Neural progenitor cell (in vitro differentiated cells): ENCODE measurements around the gene POLR2C. TPM values are rescaled to one million over a fixed set of nuclear protein-coding genes. Genes with fewer than 3 reads are reported as not detected.
A peak's percentile ranks its signal among the peaks of the same experiment; 100 is the strongest.

ENCODE experiments used
- DNase-seq: peaks from one replicate; pipeline ENCODE4 v3.0.0-alpha.2; 2016; ENCODE audit warnings: low spot score
- H2AFZ ChIP-seq: fragments of 200-600 bp; sonication (generic); replicated peaks from 2 replicates; pipeline ENCODE4 v1.6.1; 2016; ENCODE audit warnings: antibody characterized with exemption
- H3F3A ChIP-seq: fragments of 200-600 bp; sonication (generic); 2 replicates; pipeline ENCODE4 v1.6.1; 2016; ENCODE audit warnings: antibody characterized with exemption, low read depth
- H3K27ac ChIP-seq: fragments of 200-600 bp; sonication (generic); 2 replicates; pipeline ENCODE4 v1.5.1; 2016; ENCODE audit warnings: mild to moderate bottlenecking
- H3K27me3 ChIP-seq: fragments of 200-600 bp; sonication (generic); 2 replicates; pipeline ENCODE4 v1.6.1; 2016; ENCODE audit warnings: mild to moderate bottlenecking, moderate library complexity
- H3K36me3 ChIP-seq: fragments of 200-600 bp; sonication (generic); 2 replicates; pipeline ENCODE4 v1.5.1; 2016
- H3K4me1 ChIP-seq: fragments of 200-600 bp; sonication (generic); 2 replicates; pipeline ENCODE4 v1.6.1; 2016; ENCODE audit warnings: mixed run types
- H3K4me2 ChIP-seq: fragments of 200-600 bp; sonication (generic); 2 replicates; pipeline ENCODE4 v1.6.1; 2016
- H3K4me3 ChIP-seq: fragments of 200-600 bp; sonication (generic); 2 replicates; pipeline ENCODE4 v1.5.1; 2016
- H3K79me2 ChIP-seq: fragments of 200-600 bp; sonication (generic); 2 replicates; pipeline ENCODE4 v1.6.1; 2016; ENCODE audit warnings: low read depth
- H3K9ac ChIP-seq: fragments of 200-600 bp; sonication (generic); 2 replicates; pipeline ENCODE4 v1.6.1; 2016
- H3K9me3 ChIP-seq: fragments of 200-600 bp; sonication (generic); 2 replicates; pipeline ENCODE4 v1.5.1; 2016; ENCODE audit warnings: low read depth
- H4K20me1 ChIP-seq: fragments of 200-600 bp; sonication (generic); 2 replicates; pipeline ENCODE4 v1.6.1; 2016; ENCODE audit warnings: low read depth
- H3K27ac Mint-ChIP-seq: 3 replicates; pipeline ENCODE4 v1.8.0; 2021; ENCODE audit warnings: mixed read lengths
- H3K27me3 Mint-ChIP-seq: 2 replicates; pipeline ENCODE4 v1.8.0; 2022; ENCODE audit warnings: low read depth, mild to moderate bottlenecking, inconsistent platforms, moderate library complexity, mixed read lengths; ENCODE audit not compliant: insufficient read depth
- H3K36me3 Mint-ChIP-seq: 3 replicates; pipeline ENCODE4 v1.8.0; 2021; ENCODE audit warnings: mixed read lengths
- H3K4me1 Mint-ChIP-seq: 3 replicates; pipeline ENCODE4 v1.8.0; 2021; ENCODE audit warnings: mixed read lengths
- H3K4me3 Mint-ChIP-seq: 3 replicates; pipeline ENCODE4 v1.8.0; 2021; ENCODE audit warnings: mild to moderate bottlenecking, moderate library complexity, mixed read lengths
- H3K9me3 Mint-ChIP-seq: 3 replicates; pipeline ENCODE4 v1.8.0; 2020; ENCODE audit warnings: mixed read lengths
- CTCF ChIP-seq: fragments of 200-600 bp; sonication (generic); IDR thresholded peaks from 2 replicates; pipeline ENCODE4 v1.5.1; 2017; ENCODE audit warnings: antibody characterized with exemption, mild to moderate bottlenecking
- EZH2 ChIP-seq: fragments of 200-600 bp; sonication (generic); IDR thresholded peaks from 2 replicates; pipeline ENCODE4 v1.6.1; 2017; ENCODE audit warnings: antibody characterized with exemption, mild to moderate bottlenecking, moderate library complexity
- EZH2phosphoT487 ChIP-seq: fragments of 200-600 bp; sonication (generic); IDR thresholded peaks from 2 replicates; pipeline ENCODE4 v1.6.1; 2017; ENCODE audit warnings: antibody characterized with exemption
- total RNA-seq: library from RNA; depleted of rRNA; stranded (reverse); fragments of >200 nt; gene quantifications from 2 replicates; pipeline ENCODE4 v1.2.3, GENCODE V29; 2015; ENCODE audit warnings: low replicate concordance

The POLR2C gene
- total RNA-seq, 1 donor from 2014 or later: 58.4 TPM

DNA sequence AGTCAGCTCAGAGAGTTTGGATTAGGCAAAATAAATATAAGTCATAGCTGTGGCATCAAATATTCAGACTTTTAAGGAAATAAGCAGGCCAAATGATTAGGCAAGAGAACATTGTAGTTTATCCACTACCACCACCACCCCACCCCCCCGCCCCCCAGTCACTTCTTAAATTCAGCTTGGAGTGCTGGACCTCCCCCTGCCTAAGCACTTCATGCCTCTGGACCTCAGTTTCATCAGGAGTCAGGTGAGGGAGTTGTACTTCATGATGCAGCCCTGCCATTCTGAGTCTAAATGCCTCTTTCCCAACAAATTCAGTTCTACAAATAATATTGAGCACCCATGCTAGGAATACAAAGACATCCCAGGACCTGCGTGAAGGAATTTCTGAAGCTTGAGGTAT is 2.0 kb downstream of the POLR2C start:
- Histone ChIP-seq H3K4me2 (no peak overlapping the region), H3F3A (peaks cover 3% of the 10 kb centered on the region), H3K9me3 (no peaks in the 10 kb centered on the region), H3K4me1 (peaks cover 6% of the 10 kb centered on the region), H2AFZ (no peak overlapping the region), H3K79me2 (peaks cover 27% of the 10 kb centered on the region), H3K27me3 (no peaks in the 10 kb centered on the region), H4K20me1 (peaks cover 12% of the 10 kb centered on the region), H3K9ac (no peak overlapping the region), H3K36me3 (no peaks in the 10 kb centered on the region), H3K4me3 (no peak overlapping the region), H3K27ac (no peak overlapping the region)
- peak overlapping the region; percentile 100 for H3K4me3 Mint-ChIP-seq
- H3K27me3 Mint-ChIP-seq: no peaks in the 10 kb centered on the region
- no peaks in the 10 kb centered on the region for H3K9me3 Mint-ChIP-seq
- H3K4me1 Mint-ChIP-seq: peaks cover 12% of the 10 kb centered on the region
- peaks cover 28% of the 10 kb centered on the region for H3K36me3 Mint-ChIP-seq
- no peak for TF ChIP-seq EZH2
- no peak for TF ChIP-seq EZH2phosphoT487
- no peak for TF ChIP-seq CTCF
- no peak for DNase-seq
- no peak overlapping the region for H3K27ac Mint-ChIP-seq

DNA sequence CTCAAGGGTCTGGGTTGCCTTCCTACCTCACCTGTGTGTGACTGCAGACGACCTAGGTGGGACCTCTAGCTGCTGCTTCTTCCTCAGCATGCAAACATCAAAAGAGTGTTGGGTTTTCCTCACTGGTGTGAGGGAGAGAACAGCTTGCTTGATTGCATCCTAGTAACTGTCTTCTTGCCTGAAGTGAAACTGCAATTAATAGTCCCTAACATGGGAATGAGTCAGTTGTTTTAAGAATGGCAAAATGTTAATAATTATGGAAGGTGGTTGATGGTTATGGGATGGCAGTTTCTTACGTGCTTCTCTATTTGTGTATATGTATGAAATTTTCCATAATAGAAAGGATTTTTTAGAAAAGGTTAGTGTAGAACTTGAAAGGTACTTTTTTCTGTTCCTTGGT is 5.9 kb downstream of the POLR2C start:
- no peak for DNase-seq
- no peak overlapping the region for H3K4me3 ChIP-seq
- Mint-ChIP-seq H3K36me3 (peaks cover 34% of the 10 kb centered on the region), H3K27me3 (peaks cover 4% of the 10 kb centered on the region), H3K4me1 (peaks cover 12% of the 10 kb centered on the region), H3K4me3 (no peak overlapping the region), H3K9me3 (no peaks in the 10 kb centered on the region), H3K27ac (no peak overlapping the region)
- H3K27ac ChIP-seq: no peak overlapping the region
- H3K27me3 ChIP-seq: no peaks in the 10 kb centered on the region
- TF ChIP-seq EZH2phosphoT487 (no peak), EZH2 (no peak), CTCF (no peak)
- H3K36me3 ChIP-seq: no peaks in the 10 kb centered on the region
- no peak overlapping the region for H3K9ac ChIP-seq
- peaks cover 15% of the 10 kb centered on the region for H3F3A ChIP-seq
- no peak overlapping the region for H2AFZ ChIP-seq
- peaks cover 19% of the 10 kb centered on the region for H3K79me2 ChIP-seq
- H3K9me3 ChIP-seq: no peaks in the 10 kb centered on the region
- no peak overlapping the region for H3K4me2 ChIP-seq
- peaks cover 8% of the 10 kb centered on the region for H3K4me1 ChIP-seq
- H4K20me1 ChIP-seq: peaks cover 28% of the 10 kb centered on the region

GRCh38 chr16:57469046-57469445 is 6.6 kb downstream of the POLR2C start:
- Histone ChIP-seq H3F3A (peaks cover 15% of the 10 kb centered on the region), H3K27ac (no peak overlapping the region), H3K4me1 (peaks cover 4% of the 10 kb centered on the region), H3K9ac (no peak overlapping the region), H3K79me2 (peaks cover 12% of the 10 kb centered on the region), H3K27me3 (no peaks in the 10 kb centered on the region), H3K4me2 (no peak overlapping the region), H4K20me1 (peaks cover 26% of the 10 kb centered on the region), H3K36me3 (no peaks in the 10 kb centered on the region), H2AFZ (no peak overlapping the region), H3K4me3 (no peak overlapping the region), H3K9me3 (no peaks in the 10 kb centered on the region)
- no peak for DNase-seq
- TF ChIP-seq EZH2phosphoT487: no peak
- no peak for TF ChIP-seq EZH2
- Mint-ChIP-seq H3K36me3 (peaks cover 32% of the 10 kb centered on the region), H3K27me3 (peaks cover 4% of the 10 kb centered on the region), H3K27ac (no peak overlapping the region), H3K4me1 (peaks cover 5% of the 10 kb centered on the region), H3K4me3 (no peak overlapping the region), H3K9me3 (no peaks in the 10 kb centered on the region)

- H3K9ac ChIP-seq: no peak overlapping the region
- no peak overlapping the region for H2AFZ ChIP-seq
- TF ChIP-seq EZH2: no peak
- no peak for TF ChIP-seq EZH2phosphoT487
- TF ChIP-seq CTCF: no peak
- no peak for DNase-seq
- no peaks in the 10 kb centered on the region for H3K9me3 ChIP-seq
- H3K79me2 ChIP-seq: peaks cover 3% of the 10 kb centered on the region
- no peak overlapping the region for H3K4me3 Mint-ChIP-seq
- H4K20me1 ChIP-seq: peaks cover 24% of the 10 kb centered on the region
- peaks cover 26% of the 10 kb centered on the region for H3K36me3 Mint-ChIP-seq
- H3K4me2 ChIP-seq: no peak overlapping the region
- H3K27ac Mint-ChIP-seq: no peak overlapping the region
- H3K4me3 ChIP-seq: no peak overlapping the region
- no peaks in the 10 kb centered on the region for H3K9me3 Mint-ChIP-seq
- peaks cover 4% of the 10 kb centered on the region for H3K4me1 ChIP-seq
- no peaks in the 10 kb centered on the region for H3K36me3 ChIP-seq
- H3K4me1 Mint-ChIP-seq: peaks cover 4% of the 10 kb centered on the region
- no peak overlapping the region for H3K27ac ChIP-seq
- H3F3A ChIP-seq: peaks cover 15% of the 10 kb centered on the region
- H3K27me3 Mint-ChIP-seq: peaks cover 4% of the 10 kb centered on the region
- no peaks in the 10 kb centered on the region for H3K27me3 ChIP-seq
Observed at GRCh38 chr16:57469917-57470470, 7.5 kb downstream of the POLR2C start.
